GM23338 (cell line): ENCODE measurements around the gene ZMYND11. TPM values are rescaled to one million over a fixed set of nuclear protein-coding genes. Genes with fewer than 3 reads are reported as not detected.

Source experiments
- ATAC-seq: fragments of 200-7000 bp; cut with Tn5 transposase; 3 replicates; pipeline ENCODE4 v1.9.1; 2020
- DNase-seq: peaks from one replicate; pipeline ENCODE4 v3.0.0-alpha.2; 2015; ENCODE audit warnings: low spot score
- H2AFZ ChIP-seq: fragments of 200-600 bp; sonication (generic); 2 replicates; pipeline ENCODE4 v1.8.0; 2016; ENCODE audit warnings: antibody characterized with exemption, mild to moderate bottlenecking, moderate library complexity
- H3F3A ChIP-seq: fragments of 200-600 bp; sonication (generic); replicated peaks from 2 replicates; pipeline ENCODE4 v1.8.0; 2017; ENCODE audit warnings: antibody characterized with exemption, mixed run types, low read depth
- H3K27ac ChIP-seq: fragments of 200-600 bp; sonication (generic); 2 replicates; pipeline ENCODE4 v1.6.1; 2016; ENCODE audit warnings: low read depth
- H3K27me3 ChIP-seq: fragments of 200-600 bp; sonication (generic); 2 replicates; pipeline ENCODE4 v1.8.0; 2016; ENCODE audit warnings: mild to moderate bottlenecking, mixed run types, moderate library complexity; ENCODE audit not compliant: insufficient read depth
- H3K36me3 ChIP-seq: fragments of 200-600 bp; sonication (generic); 2 replicates; pipeline ENCODE4 v1.8.0; 2016; ENCODE audit warnings: mild to moderate bottlenecking; ENCODE audit not compliant: insufficient read depth
- H3K4me1 ChIP-seq: fragments of 200-600 bp; sonication (generic); 2 replicates; pipeline ENCODE4 v1.8.0; 2016; ENCODE audit warnings: mild to moderate bottlenecking, moderate library complexity; ENCODE audit not compliant: insufficient read depth
- H3K4me2 ChIP-seq: fragments of 200-600 bp; sonication (generic); 2 replicates; pipeline ENCODE4 v1.7.1; 2017; ENCODE audit warnings: mixed run types
- H3K4me3 ChIP-seq: fragments of 200-600 bp; sonication (generic); 2 replicates; pipeline ENCODE4 v1.6.1; 2016; ENCODE audit warnings: mixed run types
- H3K79me2 ChIP-seq: fragments of 200-600 bp; sonication (generic); replicated peaks from 2 replicates; pipeline ENCODE4 v1.8.0; 2017; ENCODE audit warnings: mild to moderate bottlenecking; ENCODE audit not compliant: insufficient read depth
- H3K9me2 ChIP-seq: fragments of 200-600 bp; sonication (generic); 2 replicates; pipeline ENCODE4 v1.8.0; 2017; ENCODE audit not compliant: insufficient read depth
- H4K20me1 ChIP-seq: fragments of 200-600 bp; sonication (generic); replicated peaks from 2 replicates; pipeline ENCODE4 v1.8.0; 2017; ENCODE audit warnings: mild to moderate bottlenecking; ENCODE audit not compliant: insufficient read depth
- H3K27ac Mint-ChIP-seq: 2 replicates; pipeline ENCODE4 v1.8.0; 2020; ENCODE audit warnings: inconsistent platforms, mild to moderate bottlenecking, moderate library complexity, mixed read lengths
- H3K27me3 Mint-ChIP-seq: 3 replicates; pipeline ENCODE4 v1.8.0; 2022; ENCODE audit warnings: low read depth, mild to moderate bottlenecking, moderate library complexity, mixed read lengths, inconsistent platforms; ENCODE audit not compliant: insufficient read depth, poor library complexity
- H3K36me3 Mint-ChIP-seq: 3 replicates; pipeline ENCODE4 v1.8.0; 2021; ENCODE audit warnings: low read depth, mild to moderate bottlenecking, inconsistent platforms, moderate library complexity, mixed read lengths
- H3K4me1 Mint-ChIP-seq: 3 replicates; pipeline ENCODE4 v1.8.0; 2020; ENCODE audit warnings: mild to moderate bottlenecking, inconsistent platforms, mixed read lengths
- H3K4me3 Mint-ChIP-seq: 3 replicates; pipeline ENCODE4 v1.8.0; 2021; ENCODE audit warnings: moderate library complexity, mild to moderate bottlenecking, inconsistent platforms, mixed read lengths
- H3K9me3 Mint-ChIP-seq: 3 replicates; pipeline ENCODE4 v1.8.0; 2020; ENCODE audit warnings: moderate library complexity, mild to moderate bottlenecking, inconsistent platforms, mixed read lengths
- CREB1 ChIP-seq: fragments of 250-450 bp; sonication (Bioruptor Pico); IDR thresholded peaks from 2 replicates; pipeline ENCODE4 v1.5.0; 2020; ENCODE audit warnings: low read depth, mild to moderate bottlenecking, moderate library complexity
- CTCF ChIP-seq, 2 experiments: fragments of 200-600 bp in 1 of 2; sonication (generic) in 1 of 2; conservative IDR thresholded peaks; 2 replicates each; pipeline versions ENCODE4 v1.5.1 to v1.6.1; 2016 to 2017; ENCODE audit warnings: antibody characterized with exemption in 2 of 2, low read depth in 2 of 2, mild to moderate bottlenecking in 2 of 2, moderate library complexity in 1 of 2
- ETS1 ChIP-seq: IDR thresholded peaks from 2 replicates; pipeline ENCODE4 v1.6.1; 2016; ENCODE audit warnings: antibody characterized with exemption
- EZH2 ChIP-seq: fragments of 200-600 bp; sonication (generic); IDR thresholded peaks from one replicate; pipeline ENCODE4 v1.8.0; 2017; ENCODE audit warnings: antibody characterized with exemption, mild to moderate bottlenecking, low read depth; ENCODE audit not compliant: unreplicated experiment
- EZH2phosphoT487 ChIP-seq: fragments of 200-600 bp; sonication (generic); IDR thresholded peaks from one replicate; pipeline ENCODE4 v1.8.1; 2018; ENCODE audit warnings: antibody characterized with exemption; ENCODE audit not compliant: unreplicated experiment
- NANOG ChIP-seq: IDR thresholded peaks from 2 replicates; pipeline ENCODE4 v1.6.1; 2016; ENCODE audit warnings: antibody characterized with exemption, borderline replicate concordance
- POLR2AphosphoS5 ChIP-seq: IDR thresholded peaks from 2 replicates; pipeline ENCODE4 v1.6.1; 2016; ENCODE audit warnings: antibody characterized with exemption, low read depth
- REST ChIP-seq: IDR thresholded peaks from one replicate; pipeline ENCODE4 v1.6.1; 2018; ENCODE audit warnings: antibody characterized with exemption; ENCODE audit not compliant: unreplicated experiment
- STAT1 ChIP-seq: IDR thresholded peaks from one replicate; pipeline ENCODE4 v1.6.1; 2016; ENCODE audit warnings: antibody characterized with exemption; ENCODE audit not compliant: unreplicated experiment
- ZNF114 ChIP-seq: fragments of 250-450 bp; sonication (Bioruptor Pico); IDR thresholded peaks from 2 replicates; pipeline ENCODE4 v1.5.0; 2020; ENCODE audit warnings: mild to moderate bottlenecking, moderate library complexity
- ZNF331 ChIP-seq: fragments of 250-450 bp; sonication (Bioruptor Pico); IDR thresholded peaks from 2 replicates; pipeline ENCODE4 v1.5.0; 2020; ENCODE audit warnings: low read depth, mild to moderate bottlenecking, moderate library complexity
- long read RNA-seq: library from polyadenylated mRNA; unstranded; transcript quantifications from one replicate; pipeline ENCODE4 v2.0.0, GENCODE V29; 2020; ENCODE audit not compliant: unreplicated experiment
- polyA plus RNA-seq: library from polyadenylated mRNA; unstranded; fragments of >200 nt; fragmentation: Nextera tagmentation; extraction: Ambion mirVana; gene quantifications from 2 replicates; pipeline ENCODE4 v1.2.1, GENCODE V29; 2016
- total RNA-seq: library from RNA; depleted of rRNA; stranded (reverse); fragments of >200 nt; shearing (Covaris generic); gene quantifications from 2 replicates; pipeline ENCODE4 v1.2.3, GENCODE V29; 2014; rRNA removed

ZMYND11 gene
- 16.9 and 19.8 TPM in 2 replicates for total RNA-seq
- polyA plus RNA-seq = 8.3 and 8.9 TPM in 2 replicates
- long read RNA-seq, full-length matches to known transcripts = 2 of 9 reads
- long read RNA-seq, partial matches to known transcripts = 3 of 9 reads
- long read RNA-seq, other reads (novel, unspliced or antisense) = 4 of 9 reads

- H3K4me3 Mint-ChIP-seq = peak within 1 kb of the TSS; percentile 86
- peak within 1 kb of the TSS; percentile 65; the same call in 1 of the 2 replicates for H3K27ac Mint-ChIP-seq
- H3K4me1 Mint-ChIP-seq = peaks cover 31% of the 10 kb centered on the region
- no peaks in the 10 kb centered on the region for H3K36me3 Mint-ChIP-seq
- Histone ChIP-seq H3F3A (0 out of 2 replicates have a peak, but pooled peaks cover 3% of the 10 kb centered on the region), H3K79me2 (peaks cover 40% of the 10 kb centered on the region), H3K4me3 (peak within 1 kb of the TSS; percentile 69), H3K4me1 (peaks cover 19% of the 10 kb centered on the region), H4K20me1 (peaks cover 17% of the 10 kb centered on the region), H3K9me2 (no peaks in the 10 kb centered on the region), H3K27me3 (peaks cover 31% of the 10 kb centered on the region), H3K27ac (no peak within 1 kb of the TSS), H3K4me2 (peak within 1 kb of the TSS; percentile 81), H3K36me3 (no peaks in the 10 kb centered on the region), H2AFZ (peak within 1 kb of the TSS; percentile 89)
- ATAC-seq (peak; percentile 24), DNase-seq (peak; percentile 64)
- H3K9me3 Mint-ChIP-seq = no peaks in the 10 kb centered on the region
- TF ChIP-seq ZNF114 (CRISPR knock-in tag) (no peak), ETS1 (no peak), POLR2AphosphoS5 (peak; percentile 54), CREB1 (CRISPR knock-in tag) (no peak), STAT1 (no peak), REST (no peak), EZH2phosphoT487 (no peak)
- peaks cover 13% of the 10 kb centered on the region for H3K27me3 Mint-ChIP-seq
Measured at GRCh38 chr10:135132-135600, at the start of gene ZMYND11. TSS of gene ZMYND11 (plus strand) at chr10:135455. CDS start at chr10:180013, 44,558 bp downstream.

- ATAC-seq = no peak
- H3K27ac ChIP-seq = no peak overlapping the region
- DNase-seq = no peak
- no peaks in the 10 kb centered on the region for H4K20me1 ChIP-seq
- no peaks in the 10 kb centered on the region for H3F3A ChIP-seq
- no peaks in the 10 kb centered on the region for H3K9me2 ChIP-seq
- H3K4me3 Mint-ChIP-seq = no peak overlapping the region
- H3K4me1 ChIP-seq = no peaks in the 10 kb centered on the region
- H2AFZ ChIP-seq = no peak overlapping the region
- H3K79me2 ChIP-seq = no peaks in the 10 kb centered on the region
- H3K9me3 Mint-ChIP-seq = peaks cover 38% of the 10 kb centered on the region
- H3K4me1 Mint-ChIP-seq = no peaks in the 10 kb centered on the region
- H3K4me2 ChIP-seq = no peak overlapping the region
- H3K27ac Mint-ChIP-seq = no peak overlapping the region
- H3K36me3 Mint-ChIP-seq = no peaks in the 10 kb centered on the region; the same call in 2 of the 3 replicates
- H3K4me3 ChIP-seq = no peak overlapping the region
- H3K36me3 ChIP-seq = no peaks in the 10 kb centered on the region
- no peaks in the 10 kb centered on the region for H3K27me3 ChIP-seq
- no peaks in the 10 kb centered on the region for H3K27me3 Mint-ChIP-seq
- no peak for TF ChIP-seq REST
- TF ChIP-seq EZH2phosphoT487 = no peak
- no peak for TF ChIP-seq EZH2
- no peak for TF ChIP-seq CTCF (conservative IDR thresholded peaks at IDR 0.05; ENCODE audit: low read depth in 2 of 2)
- no peak for TF ChIP-seq ETS1
- TF ChIP-seq NANOG = no peak
- TF ChIP-seq ZNF331 (CRISPR knock-in tag) = no peak
- no peak for TF ChIP-seq CREB1 (CRISPR knock-in tag)
- TF ChIP-seq ZNF114 (CRISPR knock-in tag) = no peak
Measured at GRCh38 chr10:86031-86430, 49.2 kb upstream of the ZMYND11 start.
